EL (cell line): ENCODE results near the gene KRTAP10-8.
"Not testable (repeated sequence)": the region's sequence is repeated elsewhere in the genome, so short reads cannot be mapped to it uniquely, and the experiment has no call there.

ENCODE experiments used
- DNase-seq: peaks from one replicate; pipeline ENCODE4 v3.0.0-alpha.2; 2016

The KRTAP10-8 gene

GRCh38 chr21:44619886-44620285 is 8.0 kb downstream of the KRTAP10-8 start:
- DNase-seq: no peak

- DNase-seq: no peak
Measured at GRCh38 chr21:44623575-44623974, 11.7 kb downstream of the KRTAP10-8 start.

DNA sequence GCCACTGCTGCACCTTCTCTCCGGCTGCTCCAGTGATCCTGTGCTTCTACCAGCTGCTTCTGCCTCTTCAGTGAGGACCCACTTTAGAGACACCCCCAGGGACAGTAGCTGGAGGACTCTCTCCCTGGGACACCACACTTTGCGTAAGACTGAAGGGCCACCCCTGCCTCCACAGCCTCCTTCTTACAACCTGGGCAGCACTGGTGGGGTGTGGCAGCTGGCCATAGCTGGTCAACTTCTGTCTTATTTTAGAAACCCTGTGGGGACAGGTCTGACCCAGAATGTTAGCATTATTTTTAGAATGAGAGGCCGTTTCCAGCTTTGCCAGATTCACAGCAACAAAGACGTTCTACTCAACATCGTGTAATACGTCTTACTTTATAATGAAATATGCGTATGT is 13.9 kb downstream of the KRTAP10-8 start:
- no peak for DNase-seq

DNA sequence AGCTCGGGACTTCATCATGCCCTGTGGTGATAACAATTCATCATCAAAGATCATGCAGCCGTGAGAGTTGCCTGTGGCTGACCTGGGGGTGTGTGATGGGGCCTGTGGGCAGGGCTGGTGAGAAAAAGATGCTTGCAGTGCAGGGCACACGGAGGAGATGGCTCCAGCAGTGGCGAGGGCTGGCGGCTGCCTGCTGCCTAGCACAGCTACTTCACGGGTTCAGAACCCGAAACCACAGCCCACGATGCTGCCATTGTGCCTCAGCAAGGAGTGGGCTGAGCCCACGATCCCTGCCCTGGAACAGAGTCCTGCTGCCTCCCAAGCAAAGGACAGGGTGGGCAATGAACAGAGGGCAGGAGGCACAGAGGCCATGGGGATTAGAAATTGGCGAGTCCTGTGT is 14.4 kb downstream of the KRTAP10-8 start:
- no peak for DNase-seq

- DNase-seq: no peak
Measured at GRCh38 chr21:44626673-44627143, 14.8 kb downstream of the KRTAP10-8 start, which contains the start of gene KRTAP10-9. Gene KRTAP10-9, plus strand, starts transcription at chr21:44627093. Its CDS starts 79 bp downstream, at chr21:44627172.

DNA sequence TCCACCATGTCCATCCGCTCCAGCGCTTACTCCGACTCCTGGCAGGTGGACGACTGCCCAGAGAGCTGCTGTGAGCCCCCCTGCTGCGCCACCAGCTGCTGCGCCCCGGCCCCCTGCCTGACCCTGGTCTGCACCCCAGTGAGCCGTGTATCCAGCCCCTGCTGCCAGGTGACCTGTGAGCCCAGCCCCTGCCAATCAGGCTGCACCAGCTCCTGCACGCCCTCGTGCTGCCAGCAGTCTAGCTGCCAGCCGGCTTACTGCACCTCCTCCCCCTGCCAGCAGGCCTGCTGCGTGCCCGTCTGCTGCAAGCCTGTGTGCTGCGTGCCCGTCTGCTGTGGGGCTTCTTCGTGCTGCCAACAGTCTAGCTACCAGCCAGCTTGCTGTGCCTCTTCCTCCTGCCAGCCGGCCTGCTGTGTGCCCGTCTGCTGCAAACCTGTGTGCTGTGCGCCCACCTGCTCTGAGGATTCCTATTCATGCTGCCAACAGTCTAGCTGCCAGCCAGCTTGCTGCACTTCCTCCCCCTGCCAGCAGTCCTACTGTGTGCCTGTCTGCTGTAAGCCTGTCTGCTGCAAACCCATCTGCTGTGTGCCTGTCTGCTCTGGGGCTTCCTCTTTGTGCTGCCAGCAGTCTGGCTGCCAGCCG is 15.4 kb downstream of the KRTAP10-8 start:
- not testable (repeated sequence) for DNase-seq

- DNase-seq: not testable (repeated sequence)
Measured at GRCh38 chr21:44627831-44628233, 16.0 kb downstream of the KRTAP10-8 start.

DNA sequence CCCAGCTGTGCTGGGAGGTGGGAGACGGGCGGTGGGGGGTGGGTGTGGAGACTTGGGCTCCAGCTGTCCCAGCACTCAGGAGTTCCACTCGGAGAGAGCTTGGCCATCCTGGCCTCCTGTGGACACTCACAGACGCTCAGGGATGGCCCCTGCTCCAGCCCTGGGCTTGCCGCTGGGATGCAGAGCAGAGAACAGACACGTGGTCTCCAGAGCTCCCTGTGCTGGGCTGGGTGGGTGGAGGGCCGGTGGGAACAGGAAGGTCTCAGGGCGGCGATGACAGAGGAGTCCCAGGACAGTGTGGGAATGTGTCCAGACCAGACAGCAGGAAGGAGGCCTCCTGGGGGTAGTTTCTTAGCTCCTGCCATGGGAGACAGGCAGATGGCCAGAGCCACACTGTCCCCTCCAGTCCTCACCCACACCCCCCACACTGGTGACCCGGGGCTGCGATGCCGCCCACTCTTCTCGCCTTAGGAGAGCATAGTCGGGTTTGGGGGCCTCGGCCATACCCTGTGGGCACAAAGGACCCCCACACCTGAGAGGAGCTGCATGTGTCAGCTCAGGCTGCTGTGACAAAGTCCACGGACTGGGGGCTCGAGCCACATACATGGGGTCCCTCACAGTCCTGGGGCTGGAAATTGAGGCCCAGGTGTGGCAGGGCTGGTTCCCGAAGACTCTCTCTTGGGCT is 17.0 kb downstream of the KRTAP10-8 start:
- DNase-seq: no peak

DNA sequence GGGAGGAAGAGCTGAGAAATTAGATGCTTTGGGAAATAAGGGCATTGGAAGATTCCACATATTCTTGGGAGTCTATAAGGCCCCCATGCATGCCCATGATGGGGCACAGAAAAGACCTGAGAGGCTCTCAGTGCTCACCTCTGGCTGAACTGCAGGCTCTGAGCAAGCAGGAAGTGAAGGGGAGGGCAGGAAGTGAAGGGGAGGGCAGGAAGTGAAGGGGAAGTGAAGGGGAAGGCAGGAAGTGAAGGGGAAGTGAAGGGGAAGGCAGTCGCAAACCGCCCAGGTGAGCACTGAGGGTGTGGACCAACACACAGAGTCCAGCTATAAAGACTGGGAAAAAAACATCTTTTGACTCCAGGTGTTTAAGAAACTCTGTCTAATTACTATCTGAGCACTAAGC is 18.6 kb downstream of the KRTAP10-8 start:
- no peak for DNase-seq

- DNase-seq: no peak
Measured at GRCh38 chr21:44632067-44632466, 20.2 kb downstream of the KRTAP10-8 start.

DNA sequence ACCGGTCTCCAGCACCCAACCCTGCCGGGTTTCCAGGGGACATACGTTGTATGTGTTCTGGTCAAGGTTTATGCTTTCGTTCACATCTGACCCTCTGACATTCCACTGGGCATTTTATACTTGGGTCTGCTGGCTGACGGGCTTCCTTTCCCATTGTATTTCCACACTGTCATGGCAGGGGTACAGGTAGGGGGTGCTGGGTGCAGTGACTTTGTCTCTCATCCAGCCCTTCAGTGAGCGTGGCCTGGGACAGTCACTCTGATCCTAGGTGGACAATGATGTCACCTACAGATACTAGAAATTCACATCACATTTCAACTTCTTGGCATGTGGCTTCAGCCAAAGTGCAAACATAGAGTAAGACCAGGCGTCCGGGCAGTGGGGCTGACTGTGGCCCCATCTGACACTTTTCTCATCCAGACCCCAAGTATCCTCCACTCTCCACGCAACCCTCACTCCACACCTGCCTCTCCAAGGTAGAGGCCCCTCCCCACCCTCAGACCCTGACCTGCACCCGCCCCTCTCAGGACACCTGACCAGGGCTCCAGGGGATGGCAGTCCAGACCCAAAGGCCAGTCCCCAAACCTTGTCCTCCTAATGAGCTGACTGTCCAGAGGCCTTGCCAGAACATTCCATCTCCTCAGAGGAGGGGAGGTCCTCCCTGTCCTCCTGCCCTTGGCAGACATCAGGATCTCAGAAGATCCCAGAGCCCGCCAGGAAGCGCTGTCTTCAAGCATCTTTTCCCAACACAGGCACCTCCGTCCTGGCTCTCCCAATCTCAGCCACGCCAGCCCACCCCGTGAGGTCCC is 24.5 kb downstream of the KRTAP10-8 start:
- no peak for DNase-seq

- no peak for DNase-seq
Measured at GRCh38 chr21:44637018-44637850, 25.4 kb downstream of the KRTAP10-8 start, which contains the start of gene KRTAP10-10. Gene KRTAP10-10, plus strand, starts transcription at chr21:44637356. Its CDS starts 62 bp downstream, at chr21:44637418.

- not testable (repeated sequence) for DNase-seq
Measured at GRCh38 chr21:44637851-44638348, 26.0 kb downstream of the KRTAP10-8 start.

- not testable (repeated sequence) for DNase-seq
Measured at GRCh38 chr21:44638506-44639330, 26.8 kb downstream of the KRTAP10-8 start.

DNA sequence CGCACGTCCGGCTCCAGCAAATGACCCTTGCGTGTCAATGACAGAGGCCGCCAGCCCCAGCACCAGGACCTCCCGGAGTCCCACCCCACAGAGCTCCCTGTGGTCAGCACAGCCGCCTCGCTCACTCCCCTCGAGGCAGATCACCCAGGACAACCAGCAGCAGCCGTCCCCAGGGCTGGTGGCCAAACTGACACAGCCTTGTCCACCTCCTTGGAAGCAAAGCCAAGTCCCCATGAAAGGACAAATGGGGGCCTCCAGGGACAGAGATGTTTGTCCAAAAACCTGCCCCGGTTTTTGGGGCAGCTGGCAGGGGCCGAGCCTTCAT is 27.4 kb downstream of the KRTAP10-8 start:
- no peak for DNase-seq

DNA sequence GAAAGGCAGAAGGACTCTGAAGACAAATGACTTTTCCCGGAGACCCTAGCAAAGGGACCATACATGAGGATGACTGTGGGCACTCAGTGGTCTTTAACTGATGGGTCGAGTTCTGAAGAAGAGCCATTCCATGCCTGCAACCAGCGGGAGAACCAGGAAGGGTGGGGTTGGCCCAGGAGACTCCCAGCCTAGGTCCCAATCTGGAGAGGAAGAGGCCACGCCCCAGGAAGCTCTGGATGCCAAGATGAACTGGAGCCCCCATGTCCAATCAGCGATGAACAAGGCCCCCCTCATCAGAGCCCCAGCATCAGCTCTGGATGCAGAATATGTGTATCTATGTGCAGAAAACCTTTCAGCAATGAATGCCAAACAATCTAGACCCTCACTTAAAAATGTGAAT is 28.9 kb downstream of the KRTAP10-8 start:
- no peak for DNase-seq

DNA sequence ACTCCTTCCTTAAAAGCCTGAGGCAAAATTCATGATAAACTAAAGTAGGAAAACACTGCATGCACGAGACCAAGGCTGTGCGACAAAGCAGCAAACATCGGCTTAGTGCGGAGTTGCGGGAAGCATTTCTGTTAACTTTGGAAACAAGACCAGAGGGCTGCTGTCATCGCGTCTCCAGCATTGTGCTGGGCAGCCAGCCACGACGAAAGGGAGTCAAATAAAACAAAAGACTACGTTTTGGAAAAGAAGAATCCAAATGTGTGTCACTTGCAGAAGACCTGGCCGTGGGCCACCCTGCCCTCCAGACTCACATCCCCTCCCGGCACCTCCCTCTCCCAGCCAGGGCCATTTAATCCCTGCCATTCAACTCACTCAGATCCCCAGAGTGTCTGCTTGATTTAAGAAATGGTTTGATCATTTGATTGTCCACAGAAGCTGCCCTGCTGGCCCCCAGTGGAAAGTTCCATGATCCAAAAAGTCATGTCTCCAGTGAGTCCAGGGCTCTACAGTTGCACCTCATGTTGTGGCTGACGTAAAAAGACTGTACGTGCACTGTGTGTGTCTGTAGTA is 31.9 kb downstream of the KRTAP10-8 start:
- DNase-seq: no peak

GRCh38 chr21:44644878-44645277 is 33.0 kb downstream of the KRTAP10-8 start:
- no peak for DNase-seq

GRCh38 chr21:44646366-44647221 is 34.7 kb downstream of the KRTAP10-8 start, which contains the start of gene KRTAP10-11:
Gene KRTAP10-11, plus strand, starts transcription at chr21:44646414. Its CDS starts 45 bp downstream, at chr21:44646459.
- not testable (repeated sequence) for DNase-seq

GRCh38 chr21:44647222-44647552 is 35.3 kb downstream of the KRTAP10-8 start:
- no peak for DNase-seq
